Karpas-422 (cell line): ENCODE measurements around the gene PRDM16. TPM values are rescaled to one million over a fixed set of nuclear protein-coding genes. Genes with fewer than 3 reads are reported as not detected.

ENCODE experiments used
- DNase-seq: peaks from one replicate; pipeline ENCODE4 v3.0.0-alpha.2; 2015
- H2AFZ ChIP-seq: fragments of 200-600 bp; sonication (generic); 2 replicates; pipeline ENCODE4 v1.6.1; 2014; ENCODE audit warnings: antibody characterized with exemption, low read length, mixed read lengths
- H3K27ac ChIP-seq: fragments of 200-600 bp; sonication (generic); 2 replicates; pipeline ENCODE4 v1.5.1; 2014; ENCODE audit warnings: mild to moderate bottlenecking, low read length, moderate library complexity
- H3K27me3 ChIP-seq: fragments of 200-600 bp; sonication (generic); 2 replicates; pipeline ENCODE4 v1.6.1; 2014; ENCODE audit warnings: low read length, mixed read lengths
- H3K36me3 ChIP-seq: fragments of 200-600 bp; sonication (generic); 2 replicates; pipeline ENCODE4 v1.6.1; 2014; ENCODE audit warnings: low read length, mixed read lengths; ENCODE audit not compliant: insufficient read depth
- H3K4me1 ChIP-seq: fragments of 200-600 bp; sonication (generic); 2 replicates; pipeline ENCODE4 v1.6.1; 2014; ENCODE audit warnings: mild to moderate bottlenecking, low read length, mixed read lengths
- H3K4me2 ChIP-seq: fragments of 200-600 bp; sonication (generic); 2 replicates; pipeline ENCODE4 v1.6.1; 2014; ENCODE audit warnings: low read length, low read depth, mild to moderate bottlenecking; ENCODE audit not compliant: poor library complexity, severe bottlenecking
- H3K4me3 ChIP-seq: fragments of 200-600 bp; sonication (generic); 2 replicates; pipeline ENCODE4 v1.5.1; 2014; ENCODE audit warnings: mild to moderate bottlenecking, antibody characterized with exemption, low read length, mixed read lengths
- H3K79me2 ChIP-seq: fragments of 200-600 bp; sonication (generic); 2 replicates; pipeline ENCODE4 v1.6.1; 2014; ENCODE audit warnings: mild to moderate bottlenecking, low read length, mixed read lengths
- H3K9ac ChIP-seq: fragments of 200-600 bp; sonication (generic); 2 replicates; pipeline ENCODE4 v1.6.0; 2014; ENCODE audit warnings: low read length
- H3K9me2 ChIP-seq: fragments of 200-600 bp; sonication (generic), shearing (Covaris generic); replicated peaks from 2 replicates; pipeline ENCODE4 v1.6.0; 2014; ENCODE audit warnings: mild to moderate bottlenecking, low read length, moderate library complexity; ENCODE audit not compliant: insufficient read depth
- H3K9me3 ChIP-seq: fragments of 300-700, 200-600 bp; sonication (generic); 2 replicates; pipeline ENCODE4 v1.6.1; 2014; ENCODE audit warnings: low read length, mixed read lengths
- H4K20me1 ChIP-seq: fragments of 200-600 bp; sonication (generic); 2 replicates; pipeline ENCODE4 v1.6.1; 2014; ENCODE audit warnings: mild to moderate bottlenecking, antibody characterized with exemption, low read length, low read depth; ENCODE audit not compliant: insufficient read depth
- total RNA-seq: library from RNA; depleted of rRNA; stranded (reverse); fragments of >200 nt; shearing (Covaris generic); gene quantifications from 2 replicates; pipeline ENCODE4 v1.2.3, GENCODE V29; 2014; ENCODE audit warnings: low replicate concordance

PRDM16 gene
- total RNA-seq, 1 experiment from 2014 or later, result not detected

GRCh38 chr1:3231826-3232225 is 162.8 kb downstream of the PRDM16 start:
- Histone ChIP-seq H3K9me3 (no peaks in the 10 kb centered on the region), H3K4me3 (no peak overlapping the region), H3K9me2 (no peaks in the 10 kb centered on the region), H3K4me2 (no peak overlapping the region), H3K27ac (no peak overlapping the region), H3K36me3 (no peaks in the 10 kb centered on the region), H3K27me3 (no peaks in the 10 kb centered on the region), H3K9ac (no peak overlapping the region), H3K4me1 (no peaks in the 10 kb centered on the region), H3K79me2 (no peaks in the 10 kb centered on the region), H4K20me1 (no peaks in the 10 kb centered on the region), H2AFZ (no peak overlapping the region)
- DNase-seq, result no peak

- Histone ChIP-seq H4K20me1 (no peaks in the 10 kb centered on the region), H3K27ac (no peak overlapping the region), H3K27me3 (no peaks in the 10 kb centered on the region), H3K36me3 (no peaks in the 10 kb centered on the region), H3K9ac (no peak overlapping the region), H3K9me3 (no peaks in the 10 kb centered on the region), H3K79me2 (no peaks in the 10 kb centered on the region), H3K9me2 (no peaks in the 10 kb centered on the region), H3K4me3 (no peak overlapping the region), H3K4me2 (no peak overlapping the region), H3K4me1 (no peaks in the 10 kb centered on the region), H2AFZ (no peak overlapping the region)
- no peak for DNase-seq
These were observed 164.0 kb downstream of the PRDM16 start for GRCh38 chr1:3233031-3233430.

GRCh38 chr1:3233551-3233950 is 164.5 kb downstream of the PRDM16 start:
- no peaks in the 10 kb centered on the region for H3K27me3 ChIP-seq
- no peaks in the 10 kb centered on the region for H3K9me3 ChIP-seq
- H3K4me1 ChIP-seq, result no peaks in the 10 kb centered on the region
- no peaks in the 10 kb centered on the region for H4K20me1 ChIP-seq
- no peak overlapping the region for H3K4me3 ChIP-seq
- no peak overlapping the region for H3K4me2 ChIP-seq
- no peak overlapping the region for H3K27ac ChIP-seq
- no peaks in the 10 kb centered on the region for H3K79me2 ChIP-seq
- no peak overlapping the region for H2AFZ ChIP-seq
- no peaks in the 10 kb centered on the region for H3K9me2 ChIP-seq
- no peak for DNase-seq
- H3K36me3 ChIP-seq, result no peaks in the 10 kb centered on the region
- no peak overlapping the region for H3K9ac ChIP-seq

GRCh38 chr1:3234281-3234680 is 165.3 kb downstream of the PRDM16 start:
- H4K20me1 ChIP-seq, result no peaks in the 10 kb centered on the region
- no peaks in the 10 kb centered on the region for H3K27me3 ChIP-seq
- H3K9me3 ChIP-seq, result no peaks in the 10 kb centered on the region
- H2AFZ ChIP-seq, result no peak overlapping the region
- no peak overlapping the region for H3K27ac ChIP-seq
- H3K4me1 ChIP-seq, result no peaks in the 10 kb centered on the region
- no peak overlapping the region for H3K4me3 ChIP-seq
- no peaks in the 10 kb centered on the region for H3K79me2 ChIP-seq
- H3K9ac ChIP-seq, result no peak overlapping the region
- H3K36me3 ChIP-seq, result no peaks in the 10 kb centered on the region
- DNase-seq, result no peak
- no peaks in the 10 kb centered on the region for H3K9me2 ChIP-seq
- no peak overlapping the region for H3K4me2 ChIP-seq

- H3K4me3 ChIP-seq, result no peak overlapping the region
- no peaks in the 10 kb centered on the region for H4K20me1 ChIP-seq
- no peaks in the 10 kb centered on the region for H3K9me3 ChIP-seq
- H3K9me2 ChIP-seq, result no peaks in the 10 kb centered on the region
- H3K4me2 ChIP-seq, result no peak overlapping the region
- no peak overlapping the region for H2AFZ ChIP-seq
- H3K27ac ChIP-seq, result no peak overlapping the region
- no peaks in the 10 kb centered on the region for H3K36me3 ChIP-seq
- no peak for DNase-seq
- H3K4me1 ChIP-seq, result no peaks in the 10 kb centered on the region
- no peak overlapping the region for H3K9ac ChIP-seq
- H3K27me3 ChIP-seq, result no peaks in the 10 kb centered on the region
- H3K79me2 ChIP-seq, result no peaks in the 10 kb centered on the region
These were observed 166.0 kb downstream of the PRDM16 start for GRCh38 chr1:3234956-3235355.

- Histone ChIP-seq H4K20me1 (no peaks in the 10 kb centered on the region), H2AFZ (no peak overlapping the region), H3K27ac (no peak overlapping the region), H3K4me3 (no peak overlapping the region), H3K36me3 (no peaks in the 10 kb centered on the region), H3K79me2 (no peaks in the 10 kb centered on the region), H3K9ac (no peak overlapping the region), H3K4me2 (no peak overlapping the region), H3K4me1 (no peaks in the 10 kb centered on the region), H3K27me3 (no peaks in the 10 kb centered on the region), H3K9me2 (no peaks in the 10 kb centered on the region), H3K9me3 (no peaks in the 10 kb centered on the region)
- DNase-seq, result no peak
These were observed 166.5 kb downstream of the PRDM16 start for GRCh38 chr1:3235496-3235895.

GRCh38 chr1:3236361-3236760 is 167.4 kb downstream of the PRDM16 start:
- Histone ChIP-seq H4K20me1 (no peaks in the 10 kb centered on the region), H2AFZ (no peak overlapping the region), H3K9ac (no peak overlapping the region), H3K4me3 (no peak overlapping the region), H3K9me2 (no peaks in the 10 kb centered on the region), H3K27ac (no peak overlapping the region), H3K79me2 (no peaks in the 10 kb centered on the region), H3K4me2 (no peak overlapping the region), H3K27me3 (no peaks in the 10 kb centered on the region), H3K4me1 (no peaks in the 10 kb centered on the region), H3K36me3 (no peaks in the 10 kb centered on the region), H3K9me3 (no peaks in the 10 kb centered on the region)
- no peak for DNase-seq

- no peak for DNase-seq
These were observed 168.0 kb downstream of the PRDM16 start for GRCh38 chr1:3236955-3237354.

GRCh38 chr1:3237570-3237969 is 168.6 kb downstream of the PRDM16 start:
- no peaks in the 10 kb centered on the region for H3K27me3 ChIP-seq
- no peaks in the 10 kb centered on the region for H3K9me3 ChIP-seq
- H3K4me2 ChIP-seq, result no peak overlapping the region
- H4K20me1 ChIP-seq, result no peaks in the 10 kb centered on the region
- H3K9ac ChIP-seq, result no peak overlapping the region
- no peak overlapping the region for H3K27ac ChIP-seq
- no peak overlapping the region for H3K4me3 ChIP-seq
- no peaks in the 10 kb centered on the region for H3K4me1 ChIP-seq
- no peak for DNase-seq
- no peaks in the 10 kb centered on the region for H3K79me2 ChIP-seq
- no peaks in the 10 kb centered on the region for H3K9me2 ChIP-seq
- no peak overlapping the region for H2AFZ ChIP-seq
- H3K36me3 ChIP-seq, result no peaks in the 10 kb centered on the region

More at GRCh38 chr1:3236955-3237354, 168.0 kb downstream of the PRDM16 start:
- Histone ChIP-seq H3K4me3 (no peak overlapping the region), H3K4me2 (no peak overlapping the region), H3K36me3 (no peaks in the 10 kb centered on the region), H3K9ac (no peak overlapping the region), H3K79me2 (no peaks in the 10 kb centered on the region), H3K27me3 (no peaks in the 10 kb centered on the region), H2AFZ (no peak overlapping the region), H3K4me1 (no peaks in the 10 kb centered on the region), H3K27ac (no peak overlapping the region), H3K9me3 (no peaks in the 10 kb centered on the region), H4K20me1 (no peaks in the 10 kb centered on the region), H3K9me2 (no peaks in the 10 kb centered on the region)
